ENCODE measurements around the gene RORC. TPM values are rescaled to one million over a fixed set of nuclear protein-coding genes. Genes with fewer than 3 reads are reported as not detected.
"Not testable (repeated sequence)": the region's sequence is repeated elsewhere in the genome, so short reads cannot be mapped to it uniquely, and the experiment has no call there.

The RORC gene
- total RNA-seq, 1 experiment from 2014 or later, result 1.3 TPM

DNA sequence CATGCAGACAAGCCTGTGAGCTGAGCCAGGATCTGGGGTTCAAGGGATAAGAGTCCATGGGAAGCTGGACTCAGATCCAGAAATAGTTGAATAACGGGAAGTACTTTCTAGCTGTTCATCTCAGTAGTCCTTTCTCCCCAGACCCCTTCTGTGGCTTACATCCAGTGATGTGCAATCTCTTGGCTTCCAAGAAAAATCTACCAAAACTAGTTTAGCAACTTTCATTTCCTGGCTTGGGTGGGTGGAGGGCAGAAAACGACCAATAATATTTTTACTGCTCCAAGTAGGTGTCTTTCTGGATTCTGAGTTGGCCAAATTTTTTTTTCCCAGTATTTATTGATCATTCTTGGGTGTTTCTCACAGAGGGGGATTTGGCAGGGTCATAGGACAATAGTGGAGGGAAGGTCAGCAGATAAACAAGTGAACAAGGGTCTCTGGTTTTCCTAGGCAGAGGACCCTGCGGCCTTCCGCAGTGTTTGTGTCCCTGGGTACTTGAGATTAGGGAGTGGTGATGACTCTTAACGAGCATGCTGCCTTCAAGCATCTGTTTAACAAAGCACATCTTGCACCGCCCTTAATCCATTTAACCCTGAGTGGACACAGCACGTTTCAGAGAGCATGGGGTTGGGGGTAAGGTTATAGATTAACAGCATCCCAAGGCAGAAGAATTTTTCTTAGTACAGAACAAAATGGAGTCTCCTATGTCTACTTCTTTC is 63.1 kb downstream of the RORC start:
- H3K4me2 ChIP-seq (ENCODE audit: low read length), result peak overlapping the region; percentile 54
- POLR2A ChIA-PET; H2AFZ ChIP-seq (ENCODE audit: low read depth, low read length, poor library complexity, severe bottlenecking): not testable (repeated sequence)

DNA sequence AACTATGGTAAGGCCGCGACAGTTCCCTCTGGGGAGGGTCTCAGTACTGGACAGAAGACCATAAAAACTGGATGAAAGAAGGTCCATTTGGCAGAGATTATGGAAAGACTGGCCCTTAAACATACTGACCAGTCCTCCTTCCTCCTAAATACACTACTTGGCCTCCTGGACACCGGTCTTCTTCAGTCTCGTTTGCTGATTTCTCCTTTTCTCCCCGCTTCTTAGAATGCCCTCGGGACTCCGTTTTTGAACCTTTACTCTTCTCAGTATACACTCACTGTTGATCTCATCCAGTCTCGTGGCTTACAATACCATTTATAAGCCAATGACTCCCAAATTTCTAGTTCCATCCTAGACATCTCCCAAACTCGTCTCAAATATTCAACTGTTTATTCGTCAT is 67.6 kb downstream of the RORC start:
- ATAC-seq (no peak), DNase-seq (ENCODE audit: low read depth, low spot score) (no peak)
- H3K27ac ChIP-seq (ENCODE audit: low read depth, low read length), result peak overlapping the region; percentile 77
- POLR2A ChIA-PET, result no interaction called here
- peak overlapping the region; percentile 86 to 90 for H3K4me3 ChIP-seq (replicated peaks in 1 of 2; ENCODE audit: low read depth in 1 of 2, low read length in 2 of 2)
- no peaks in the 10 kb centered on the region for H3K27me3 ChIP-seq (ENCODE audit: insufficient read depth, low read length)
- H3K4me1 ChIP-seq (ENCODE audit: control insufficient read depth in 1 of 2, insufficient read depth in 2 of 2, low read length in 2 of 2), result peaks cover 12 to 28% of the 10 kb centered on the region in 2 experiments; a peak in 3 of 4 replicates
- TF ChIP-seq CBX3 (IDR thresholded peaks at IDR 0.05; ENCODE audit: low read depth) (no peak), ZFX (IDR thresholded peaks at IDR 0.05) (no peak)
- no peak overlapping the region for H2AFZ ChIP-seq (ENCODE audit: low read depth, low read length, poor library complexity, severe bottlenecking)
- H3K79me2 ChIP-seq (ENCODE audit: insufficient read depth, low read length), result peaks cover 15% of the 10 kb centered on the region
- no peaks in the 10 kb centered on the region for H4K20me1 ChIP-seq (ENCODE audit: insufficient read depth)
- peaks cover 4 to 26% of the 10 kb centered on the region in 2 experiments for H3K36me3 ChIP-seq (ENCODE audit: control insufficient read depth in 1 of 2, insufficient read depth in 2 of 2, low read length in 2 of 2)
- no peaks in the 10 kb centered on the region for H3K9me2 ChIP-seq (ENCODE audit: insufficient read depth)
- H3K9me3 ChIP-seq (ENCODE audit: control insufficient read depth in 1 of 2, insufficient read depth in 1 of 2, low read depth in 1 of 2, low read length in 2 of 2), result no peaks in the 10 kb centered on the region
- intact Hi-C loops (cut with micrococcal nuclease), result no loop called here
- BruUV-seq (replicated peaks), result no TSS peak
- peak overlapping the region; percentile 83 for H3K9ac ChIP-seq (ENCODE audit: low read length)
- H3K4me2 ChIP-seq (ENCODE audit: low read length), result peak overlapping the region; percentile 82
- RAD21 ChIA-PET (ENCODE audit: low non-redundant PET in 1 of 2, low total read pairs in 2 of 2, uncharacterized antibody in 2 of 2, unreplicated experiment in 2 of 2), result interaction anchor here in 1 of 2 experiments (1.5 kb wide), 1 partner anchor 72 kb away, joined by 3 read pairs; no protein-coding TSS in a partner anchor
- CTCF ChIA-PET, result interaction anchor here (1.9 kb wide), 1 partner anchor 238 kb away, joined by 6 read pairs; no protein-coding TSS in a partner anchor

More for the DNA sequence above, 63.1 kb downstream of the RORC start:
- RAD21 ChIA-PET (ENCODE audit: low non-redundant PET in 1 of 2, low total read pairs in 2 of 2, uncharacterized antibody in 2 of 2, unreplicated experiment in 2 of 2); H3K9ac ChIP-seq (ENCODE audit: low read length); H3K36me3 ChIP-seq (ENCODE audit: control insufficient read depth in 1 of 2, insufficient read depth in 2 of 2, low read length in 2 of 2); ATAC-seq; H3K27me3 ChIP-seq (ENCODE audit: insufficient read depth, low read length); H4K20me1 ChIP-seq (ENCODE audit: insufficient read depth); H3K79me2 ChIP-seq (ENCODE audit: insufficient read depth, low read length); H3K4me3 ChIP-seq (replicated peaks in 1 of 2; ENCODE audit: low read depth in 1 of 2, low read length in 2 of 2); intact Hi-C loops (cut with micrococcal nuclease); H3K27ac ChIP-seq (ENCODE audit: low read depth, low read length); BruUV-seq (replicated peaks); H3K9me3 ChIP-seq (ENCODE audit: control insufficient read depth in 1 of 2, insufficient read depth in 1 of 2, low read depth in 1 of 2, low read length in 2 of 2); H3K9me2 ChIP-seq (ENCODE audit: insufficient read depth); DNase-seq (ENCODE audit: low read depth, low spot score); CTCF ChIA-PET: not testable (repeated sequence)
- H3K4me1 ChIP-seq (ENCODE audit: control insufficient read depth in 1 of 2, insufficient read depth in 2 of 2, low read length in 2 of 2), result peaks cover 8 to 20% of the 10 kb centered on the region in 2 experiments; a peak in 3 of 4 replicates
- peak; percentile 70; the same call in 1 of the 2 replicates for TF ChIP-seq CEBPB (IDR thresholded peaks at IDR 0.05; ENCODE audit: low read depth)
- TF ChIP-seq SP1 (IDR thresholded peaks at IDR 0.05; ENCODE audit: low read depth), result peak; percentile 57
- 0 out of 2 replicates have a peak, but pooled peaks have one; percentile 33 for TF ChIP-seq EGR1 (IDR thresholded peaks at IDR 0.05; ENCODE audit: low read depth)
- TF ChIP-seq POLR2AphosphoS5 (IDR thresholded peaks at IDR 0.05; ENCODE audit: low read depth, low read length), result 0 out of 2 replicates have a peak, but pooled peaks have one; percentile 14
